ENCODE data around the gene MORN5. TPM values are rescaled to one million over a fixed set of nuclear protein-coding genes. Genes with fewer than 3 reads are reported as not detected.

Gene MORN5
- total and polyA plus RNA-seq, 2 donors (not counting 1 experiment from before 2014, with no cell fraction given): not detected

DNA sequence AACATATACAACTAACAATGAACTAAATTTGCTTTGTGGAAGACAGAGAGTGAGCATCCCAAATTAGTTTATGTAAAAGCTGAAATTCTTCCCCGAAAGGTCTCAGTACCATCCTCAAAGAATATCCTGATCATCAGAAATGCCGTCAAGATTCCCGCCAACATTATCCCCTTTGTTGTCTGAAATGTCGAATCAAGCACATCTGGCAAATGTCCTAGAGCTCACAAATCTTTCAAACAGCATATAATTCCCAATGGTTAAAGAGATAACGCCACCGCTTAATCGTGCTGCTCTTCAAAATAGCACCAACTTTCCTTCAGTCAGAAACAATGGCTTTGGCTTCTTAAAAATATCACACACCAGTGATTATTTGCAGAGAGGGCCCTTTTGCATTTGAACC is 23.8 kb downstream of the MORN5 start:
- H3K4me3 ChIP-seq (ENCODE audit: control extremely low read depth in 1 of 5, extremely low read depth in 1 of 5, insufficient read depth in 1 of 5, low read depth in 2 of 5, low read length in 4 of 5): no peak overlapping the region
- no peaks in the 10 kb centered on the region for H3K4me1 Mint-ChIP-seq
- POLR2A ChIA-PET: no interaction called here
- H3K27me3 ChIP-seq (replicated peaks in 1 of 4; ENCODE audit: control extremely low read depth in 1 of 4, control insufficient read depth in 3 of 4, insufficient read depth in 4 of 4, low read length in 3 of 4): peaks cover 0 to 3% (median 0%) of the 10 kb centered on the region in 4 experiments
- no peak for DNase-seq
- ATAC-seq (ENCODE audit: low read depth): no peak
- H3K79me2 ChIP-seq (ENCODE audit: control insufficient read depth, insufficient read depth, low read length): no peaks in the 10 kb centered on the region
- peaks cover 30% of the 10 kb centered on the region for H3K27me3 Mint-ChIP-seq
- H3K9me3 Mint-ChIP-seq (ENCODE audit: insufficient read depth): no peaks in the 10 kb centered on the region
- no peaks in the 10 kb centered on the region for H4K20me1 ChIP-seq (ENCODE audit: control insufficient read depth, insufficient read depth, low read length, poor library complexity, severe bottlenecking)
- intact Hi-C loops (cut with micrococcal nuclease): no loop called here
- no peak overlapping the region for H3K27ac ChIP-seq (ENCODE audit: low read length in 2 of 2)
- H3K4me2 ChIP-seq (replicated peaks; ENCODE audit: low read depth, low read length, poor library complexity, severe bottlenecking): no peak overlapping the region
- CTCF ChIA-PET: no interaction called here
- H3K9ac ChIP-seq (ENCODE audit: low read length): no peak overlapping the region
- TF ChIP-seq CTCF (IDR thresholded peaks at IDR 0.05): no peak
- no peak for TF ChIP-seq EZH2 (IDR thresholded peaks at IDR 0.05; ENCODE audit: borderline replicate concordance, insufficient read depth, low read depth, low read length, poor library complexity, severe bottlenecking)
- H3K4me3 Mint-ChIP-seq: no peak overlapping the region
- no peak overlapping the region for H3K27ac Mint-ChIP-seq
- no peaks in the 10 kb centered on the region for H3K36me3 ChIP-seq (replicated peaks in 1 of 2; ENCODE audit: control extremely low read depth in 1 of 2, control insufficient read depth in 1 of 2, extremely low read depth in 1 of 2, insufficient read depth in 2 of 2, low read length in 1 of 2)
- H3K4me1 ChIP-seq (ENCODE audit: control insufficient read depth in 2 of 2, insufficient read depth in 2 of 2, low read length in 2 of 2): no peaks in the 10 kb centered on the region
- no peaks in the 10 kb centered on the region for H3K9me3 ChIP-seq (ENCODE audit: control extremely low read depth in 1 of 3, control insufficient read depth in 2 of 3, insufficient read depth in 1 of 3, low read length in 2 of 3)
- H2AFZ ChIP-seq (ENCODE audit: insufficient read depth, low read depth, low read length, poor library complexity, severe bottlenecking): no peak overlapping the region
- 99% methylated on average over 7 of the region's 7 CpGs for WGBS (ENCODE audit: insufficient coverage)

DNA sequence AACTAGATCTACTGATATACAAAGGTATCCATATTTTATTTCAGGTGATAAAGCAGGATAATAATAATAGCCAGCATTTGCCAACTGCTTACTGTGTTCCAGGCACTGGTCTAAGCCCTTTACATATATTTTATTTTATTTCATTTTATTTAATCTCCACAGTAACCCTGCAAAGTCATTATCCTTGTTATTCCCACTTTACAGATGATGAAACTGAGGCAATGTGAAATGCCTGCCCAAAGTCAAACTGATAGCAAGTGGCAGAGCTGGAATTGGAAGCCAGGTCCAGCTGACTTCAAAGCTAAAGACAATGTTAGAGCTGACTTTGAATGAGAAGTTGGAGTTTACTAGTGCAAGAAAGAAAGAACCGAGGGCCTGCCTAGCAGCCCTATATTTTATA is 24.8 kb downstream of the MORN5 start:
- ATAC-seq (ENCODE audit: low read depth): no peak
- Histone ChIP-seq H2AFZ (ENCODE audit: insufficient read depth, low read depth, low read length, poor library complexity, severe bottlenecking) (no peak overlapping the region), H3K4me2 (replicated peaks; ENCODE audit: low read depth, low read length, poor library complexity, severe bottlenecking) (no peak overlapping the region), H3K4me3 (ENCODE audit: control extremely low read depth in 1 of 5, extremely low read depth in 1 of 5, insufficient read depth in 1 of 5, low read depth in 2 of 5, low read length in 4 of 5) (no peak overlapping the region), H3K4me1 (ENCODE audit: control insufficient read depth in 2 of 2, insufficient read depth in 2 of 2, low read length in 2 of 2) (no peaks in the 10 kb centered on the region), H3K9me3 (ENCODE audit: control extremely low read depth in 1 of 3, control insufficient read depth in 2 of 3, insufficient read depth in 1 of 3, low read length in 2 of 3) (no peaks in the 10 kb centered on the region), H3K27ac (ENCODE audit: low read length in 2 of 2) (no peak overlapping the region), H4K20me1 (ENCODE audit: control insufficient read depth, insufficient read depth, low read length, poor library complexity, severe bottlenecking) (no peaks in the 10 kb centered on the region), H3K27me3 (replicated peaks in 1 of 4; ENCODE audit: control extremely low read depth in 1 of 4, control insufficient read depth in 3 of 4, insufficient read depth in 4 of 4, low read length in 3 of 4) (peaks cover 0 to 3% (median 0%) of the 10 kb centered on the region in 4 experiments), H3K9ac (ENCODE audit: low read length) (no peak overlapping the region), H3K79me2 (ENCODE audit: control insufficient read depth, insufficient read depth, low read length) (no peaks in the 10 kb centered on the region), H3K36me3 (replicated peaks in 1 of 2; ENCODE audit: control extremely low read depth in 1 of 2, control insufficient read depth in 1 of 2, extremely low read depth in 1 of 2, insufficient read depth in 2 of 2, low read length in 1 of 2) (no peaks in the 10 kb centered on the region)
- H3K4me3 Mint-ChIP-seq: no peak overlapping the region
- ChIA-PET POLR2A (no interaction called here), CTCF (no interaction called here)
- H3K27me3 Mint-ChIP-seq: peaks cover 23% of the 10 kb centered on the region
- H3K27ac Mint-ChIP-seq: no peak overlapping the region
- no peaks in the 10 kb centered on the region for H3K4me1 Mint-ChIP-seq
- H3K9me3 Mint-ChIP-seq (ENCODE audit: insufficient read depth): no peaks in the 10 kb centered on the region
- no CpG with 5 or more reads among the region's 1 CpG for WGBS (ENCODE audit: insufficient coverage)
- no peak for TF ChIP-seq EZH2 (IDR thresholded peaks at IDR 0.05; ENCODE audit: borderline replicate concordance, insufficient read depth, low read depth, low read length, poor library complexity, severe bottlenecking)
- TF ChIP-seq CTCF (IDR thresholded peaks at IDR 0.05): no peak
- DNase-seq: no peak
- intact Hi-C loops (cut with micrococcal nuclease): no loop called here
